ENCODE data around the gene JPT2.

The JPT2 gene

DNA sequence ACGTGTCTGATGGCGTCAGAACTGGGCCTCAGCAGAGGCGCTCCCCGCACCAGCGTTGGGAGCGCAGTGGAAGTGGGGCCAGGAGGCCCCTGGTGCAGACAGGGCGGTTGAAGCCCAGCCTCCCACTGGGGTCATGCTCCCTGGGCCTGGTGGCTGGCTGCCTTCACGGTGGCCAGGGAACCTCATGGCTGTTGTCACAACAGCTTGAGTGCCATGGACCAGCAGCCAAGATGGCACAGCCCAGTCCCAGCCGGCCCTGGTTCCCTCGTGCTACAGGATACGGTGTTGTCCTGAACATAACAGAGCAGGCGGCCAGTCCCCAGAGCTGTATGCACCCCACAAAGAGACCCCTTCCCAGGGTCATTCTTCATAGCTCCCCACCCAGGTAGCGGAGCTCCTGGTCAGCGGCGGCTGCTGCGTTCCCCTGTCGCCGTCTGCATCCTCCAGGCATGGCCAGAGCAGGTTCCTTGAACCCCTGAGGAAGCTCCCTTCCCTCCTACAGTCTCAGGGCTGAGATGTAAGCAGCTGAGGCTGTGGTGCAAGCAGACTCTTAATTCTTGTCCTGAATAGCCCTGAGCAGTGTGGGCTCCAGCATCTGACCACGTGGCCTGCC is 63.6 kb downstream of the JPT2 start:
- H3K9me3 Mint-ChIP-seq, result no peaks in the 10 kb centered on the region
- no peaks in the 10 kb centered on the region for H3K4me1 Mint-ChIP-seq
- ATAC-seq, result no peak
- H3K4me3 Mint-ChIP-seq, result no peak overlapping the region
- H3K36me3 Mint-ChIP-seq, result peaks cover 17% of the 10 kb centered on the region
- no peak overlapping the region for H3K27ac Mint-ChIP-seq
- no peak for DNase-seq (ENCODE audit: low spot score in 2 of 2)

DNA sequence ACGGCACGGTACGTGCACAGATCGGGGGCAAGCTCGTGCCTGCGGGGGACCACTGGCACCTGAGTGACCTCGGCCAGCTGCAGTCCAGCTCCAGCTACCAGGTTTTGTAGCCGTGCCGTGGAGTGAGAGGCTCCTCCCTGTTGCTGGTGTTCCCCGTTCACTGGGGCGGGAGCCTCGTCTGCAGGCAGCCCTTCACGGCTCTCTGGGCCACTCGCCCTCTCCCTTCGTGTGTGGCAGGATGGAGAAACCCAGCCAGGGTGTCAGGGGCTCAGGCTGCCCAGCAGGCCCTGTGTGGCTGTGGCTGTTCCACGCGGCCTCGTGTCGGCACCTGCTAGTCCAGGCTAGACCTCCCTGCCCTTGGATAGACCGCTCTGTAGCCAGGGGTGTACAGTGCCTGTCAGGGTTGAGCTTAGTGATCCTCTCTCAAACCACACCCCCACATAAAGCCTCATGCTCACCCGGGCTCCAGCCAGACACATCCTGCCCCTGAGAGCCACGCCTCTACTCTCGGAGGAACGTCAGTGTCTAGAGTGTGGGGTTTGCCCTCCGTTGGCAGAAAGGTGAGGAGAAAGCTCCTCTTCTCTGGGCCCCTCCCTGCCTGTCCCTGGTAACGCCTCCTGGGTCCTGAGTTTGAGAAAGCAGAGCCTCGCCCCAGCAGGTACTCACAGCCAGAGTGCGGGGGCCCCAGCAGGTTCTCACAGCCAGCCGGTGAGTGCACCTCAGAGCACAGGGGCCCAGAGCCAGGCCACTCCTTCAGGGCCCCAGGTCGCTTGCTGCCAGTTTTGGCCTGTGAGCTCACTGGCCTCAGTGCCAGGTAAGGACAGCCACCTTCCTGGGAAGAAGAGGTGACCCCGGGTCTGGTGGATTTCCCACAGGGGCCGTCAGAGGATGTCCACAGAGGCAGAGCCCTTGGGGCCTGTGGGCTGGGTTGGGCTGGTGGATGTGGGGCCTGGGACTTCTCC is 65.6 kb downstream of the JPT2 start:
- Mint-ChIP-seq H3K36me3 (peaks cover 31% of the 10 kb centered on the region), H3K4me3 (no peak overlapping the region), H3K9me3 (no peaks in the 10 kb centered on the region), H3K4me1 (no peaks in the 10 kb centered on the region), H3K27ac (no peak overlapping the region)
- DNase-seq (ENCODE audit: low spot score in 2 of 2) (no peak), ATAC-seq (no peak)

DNA sequence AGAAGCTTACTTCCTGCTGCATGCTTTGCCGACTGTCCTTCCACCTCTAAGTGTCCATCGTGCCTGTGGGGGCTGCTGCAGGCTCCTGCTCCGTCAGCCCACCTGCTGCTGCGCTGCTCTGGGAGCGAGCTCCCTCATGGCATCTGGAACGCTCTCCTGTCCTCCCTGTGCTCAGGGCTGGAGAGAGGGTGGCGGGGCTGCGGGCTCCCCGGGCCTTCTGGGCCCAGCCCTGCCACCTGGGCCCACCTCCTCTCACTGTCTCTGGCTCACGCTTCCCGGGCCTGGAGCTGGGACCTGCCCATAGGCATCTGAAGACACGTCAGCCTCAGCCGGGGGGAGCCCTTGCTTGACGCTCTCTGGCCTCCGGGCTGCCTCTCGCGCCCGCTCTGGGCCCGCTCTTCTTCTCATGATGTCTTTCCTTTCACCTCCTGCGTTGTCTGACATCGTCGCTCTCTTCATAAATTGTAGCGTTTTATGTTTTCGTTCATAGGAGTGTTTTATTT is 66.3 kb downstream of the JPT2 start:
- ATAC-seq (no peak), DNase-seq (ENCODE audit: low spot score in 2 of 2) (no peak)
- Mint-ChIP-seq H3K4me1 (no peaks in the 10 kb centered on the region), H3K36me3 (peaks cover 31% of the 10 kb centered on the region), H3K4me3 (no peak overlapping the region), H3K27ac (peak overlapping the region; percentile 20), H3K9me3 (no peaks in the 10 kb centered on the region)

DNA sequence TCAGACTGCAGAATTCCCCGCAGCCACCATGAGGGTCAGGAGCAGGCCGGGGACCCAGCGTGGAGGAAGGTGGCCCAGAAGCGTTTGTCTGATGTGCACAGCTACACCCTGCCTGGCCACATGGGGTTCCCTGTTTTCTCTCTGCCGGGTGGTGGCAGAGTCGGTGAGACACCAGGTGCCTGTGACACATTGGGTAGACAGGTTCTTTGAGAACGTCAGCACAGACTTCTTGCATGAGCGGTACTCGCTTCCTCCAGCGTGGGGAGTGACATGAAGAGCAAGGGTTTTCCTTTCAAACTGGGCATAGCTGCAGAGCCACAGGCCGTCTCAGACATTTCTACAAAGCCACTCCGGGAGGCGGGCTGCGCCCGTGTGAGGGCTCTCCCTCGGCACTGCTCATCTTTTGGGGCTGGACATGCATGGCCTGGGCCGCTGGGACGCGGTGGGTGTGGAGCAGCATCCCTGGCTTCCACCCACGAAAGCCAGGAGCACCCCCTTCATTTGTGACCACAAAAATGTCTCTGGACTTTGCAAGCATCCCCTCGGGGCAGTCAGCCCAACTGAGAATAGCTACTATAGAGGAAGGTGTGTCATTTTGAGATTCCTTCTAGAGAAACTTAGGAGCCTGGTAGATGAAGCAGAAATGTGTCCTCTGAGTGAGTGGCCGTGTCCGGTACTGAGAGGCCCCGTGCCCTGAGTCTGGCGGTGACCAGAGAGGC is 67.3 kb downstream of the JPT2 start:
- Mint-ChIP-seq H3K36me3 (peaks cover 39% of the 10 kb centered on the region), H3K4me1 (no peaks in the 10 kb centered on the region), H3K9me3 (no peaks in the 10 kb centered on the region), H3K27ac (peak overlapping the region; percentile 20), H3K4me3 (no peak overlapping the region)
- DNase-seq (ENCODE audit: low spot score in 2 of 2) (no peak), ATAC-seq (no peak)

DNA sequence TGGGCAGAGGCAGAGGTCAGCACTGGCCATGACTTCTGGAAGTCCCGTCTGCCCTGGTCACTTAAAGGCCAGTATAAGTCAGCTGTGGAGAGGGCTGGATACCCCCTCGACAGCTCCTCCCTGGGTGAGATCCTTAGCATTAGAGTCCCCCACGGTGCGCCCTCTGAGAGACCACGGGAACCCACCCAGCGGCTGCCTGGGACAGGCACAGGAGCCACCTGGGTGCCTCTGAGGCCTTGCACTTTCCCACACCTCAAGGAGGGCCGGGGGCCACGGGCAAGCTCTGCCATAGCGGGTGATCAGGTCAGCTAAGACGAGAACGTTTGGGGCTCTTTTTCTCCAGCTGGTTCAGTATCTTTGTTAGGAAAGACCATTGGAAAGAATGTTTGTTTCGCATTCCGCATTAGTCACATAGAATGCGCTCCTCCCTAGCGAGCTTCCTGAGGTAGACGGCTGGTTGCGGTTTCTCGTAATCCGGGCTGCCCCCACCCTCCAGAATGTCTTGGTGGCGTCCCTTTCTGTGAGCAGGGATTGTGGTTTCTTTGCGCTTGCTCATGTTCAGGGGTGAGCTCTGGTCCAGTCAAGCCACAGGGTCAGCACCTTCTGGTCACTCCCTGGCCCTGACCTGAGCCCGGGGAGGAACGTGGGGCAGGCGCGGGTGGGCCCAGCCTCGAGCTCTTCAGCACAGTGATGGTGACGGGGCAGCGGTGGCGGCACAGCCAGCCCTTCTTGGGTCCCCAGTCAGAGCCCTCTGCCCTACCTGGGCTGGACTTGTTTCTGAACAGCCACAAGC is 68.0 kb downstream of the JPT2 start:
- DNase-seq (ENCODE audit: low spot score in 2 of 2) (no peak), ATAC-seq (no peak)
- Mint-ChIP-seq H3K4me1 (no peaks in the 10 kb centered on the region), H3K9me3 (no peaks in the 10 kb centered on the region), H3K4me3 (no peak overlapping the region), H3K27ac (no peak overlapping the region), H3K36me3 (peaks cover 46% of the 10 kb centered on the region)

DNA sequence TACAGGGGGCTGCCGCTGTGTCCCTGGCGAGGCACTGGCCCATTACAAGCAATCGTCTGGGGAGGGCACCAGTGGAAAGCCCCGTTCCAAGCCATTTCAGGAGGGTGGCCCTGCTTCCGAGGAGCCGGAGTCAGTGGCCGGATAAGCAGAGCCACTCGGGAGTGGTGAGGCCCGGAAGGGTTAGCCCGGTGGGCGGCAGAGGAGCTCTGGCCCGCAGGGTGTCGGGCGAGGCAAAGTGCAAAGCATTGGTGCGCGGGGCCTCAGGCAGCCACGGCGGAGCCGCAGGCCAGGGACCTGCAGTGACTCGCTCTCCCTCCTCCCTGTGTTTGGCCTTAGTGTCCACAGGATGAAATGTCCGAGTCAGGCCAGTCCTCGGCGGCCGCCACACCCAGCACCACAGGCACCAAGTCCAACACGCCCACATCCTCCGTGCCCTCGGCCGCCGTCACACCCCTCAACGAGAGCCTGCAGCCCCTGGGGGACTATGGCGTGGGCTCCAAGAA is 68.7 kb downstream of the JPT2 start:
- Mint-ChIP-seq H3K4me1 (no peaks in the 10 kb centered on the region), H3K27ac (no peak overlapping the region), H3K9me3 (no peaks in the 10 kb centered on the region), H3K36me3 (peaks cover 51% of the 10 kb centered on the region), H3K4me3 (no peak overlapping the region)
- DNase-seq (ENCODE audit: low spot score in 2 of 2) (no peak), ATAC-seq (no peak)

DNA sequence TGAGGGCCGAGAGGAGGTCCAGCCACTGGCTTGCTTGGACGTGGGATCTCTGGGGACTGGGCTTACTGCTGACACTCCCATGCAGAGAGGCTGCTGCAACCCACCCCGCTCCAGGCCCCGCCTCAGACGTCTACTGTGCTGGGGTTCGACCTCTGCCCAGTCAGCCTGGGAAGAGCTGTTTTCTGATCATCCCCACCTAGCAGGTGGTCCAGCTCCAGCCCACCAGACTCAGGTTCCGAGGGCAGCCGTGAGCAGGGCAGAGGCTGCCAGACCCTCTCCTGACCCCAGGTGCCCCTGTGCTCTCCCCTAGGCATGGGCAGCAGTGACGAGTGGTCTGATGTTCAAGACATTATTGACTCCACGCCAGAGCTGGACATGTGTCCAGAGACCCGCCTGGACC is 69.9 kb downstream of the JPT2 start:
- Mint-ChIP-seq H3K36me3 (peaks cover 63% of the 10 kb centered on the region), H3K27ac (no peak overlapping the region), H3K4me1 (no peaks in the 10 kb centered on the region), H3K9me3 (no peaks in the 10 kb centered on the region), H3K4me3 (no peak overlapping the region)
- ATAC-seq (no peak), DNase-seq (ENCODE audit: low spot score in 2 of 2) (no peak)

DNA sequence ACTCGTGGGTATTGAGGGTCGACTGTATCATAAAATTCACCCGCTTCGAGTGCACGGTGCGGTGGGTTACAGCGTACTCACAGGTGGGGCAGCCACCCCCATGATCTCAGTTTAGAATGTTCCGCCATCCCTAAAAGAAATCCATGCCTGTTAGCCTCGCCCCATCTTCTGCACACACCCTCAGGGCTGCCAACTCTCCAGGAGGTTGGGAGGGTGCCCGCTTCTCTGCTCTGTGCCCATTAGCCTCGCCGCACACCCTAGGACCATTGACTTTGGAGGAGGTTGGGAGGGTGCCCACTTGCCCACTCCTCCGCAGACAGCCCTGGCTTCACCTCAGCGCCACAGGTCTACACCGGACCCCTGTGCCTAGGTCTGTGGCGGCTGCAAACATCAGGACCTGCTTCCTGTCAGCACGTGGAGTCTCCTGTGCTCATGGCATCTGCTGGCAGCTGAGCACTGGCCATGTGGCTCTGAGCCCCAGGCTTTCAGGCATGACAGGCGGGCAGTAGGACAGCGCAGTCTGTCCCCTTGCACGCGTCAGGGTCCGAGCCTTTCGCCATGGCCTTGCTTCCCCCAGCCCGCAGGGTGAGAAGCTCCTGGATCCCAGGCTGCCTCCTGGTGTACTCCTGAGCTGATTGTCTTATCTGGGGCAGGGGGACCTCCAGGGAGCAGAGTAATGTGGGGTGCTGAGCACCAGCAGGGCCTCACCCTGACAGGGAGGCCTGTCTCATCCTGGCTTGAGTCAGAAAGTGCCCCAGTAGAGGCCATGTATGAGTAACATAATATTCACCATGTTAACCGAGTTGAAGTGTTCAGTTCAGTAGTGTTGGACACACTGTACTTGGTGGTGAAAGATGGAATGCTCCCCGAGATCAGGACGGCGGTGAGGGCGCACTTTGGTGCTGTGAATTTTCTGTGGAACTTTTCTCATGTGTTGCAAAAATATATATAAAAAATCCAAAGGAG is 71.4 kb downstream of the JPT2 start:
- DNase-seq (ENCODE audit: low spot score in 2 of 2) (no peak), ATAC-seq (peak; percentile 49)
- Mint-ChIP-seq H3K27ac (no peak overlapping the region), H3K4me1 (no peaks in the 10 kb centered on the region), H3K4me3 (no peak overlapping the region), H3K36me3 (peaks cover 65% of the 10 kb centered on the region), H3K9me3 (no peaks in the 10 kb centered on the region)

All from stimulated activated effector memory CD8-positive, alpha-beta T cell treated with anti-CD3 and anti-CD28 coated beads, Interleukin-12 subunit alpha, Interleukin-12 subunit beta, amount 100 ng/mL, for 72 hours (primary cell).